Activated gamma-delta T cell treated with Interleukin-2 at 50 U/mL for 16 hours (primary cell): Measurements from ENCODE around the gene CBFB.

Source experiments
- DNase-seq: peaks from one replicate; pipeline ENCODE4 v3.0.0-alpha.2; 2020

CBFB gene

DNA sequence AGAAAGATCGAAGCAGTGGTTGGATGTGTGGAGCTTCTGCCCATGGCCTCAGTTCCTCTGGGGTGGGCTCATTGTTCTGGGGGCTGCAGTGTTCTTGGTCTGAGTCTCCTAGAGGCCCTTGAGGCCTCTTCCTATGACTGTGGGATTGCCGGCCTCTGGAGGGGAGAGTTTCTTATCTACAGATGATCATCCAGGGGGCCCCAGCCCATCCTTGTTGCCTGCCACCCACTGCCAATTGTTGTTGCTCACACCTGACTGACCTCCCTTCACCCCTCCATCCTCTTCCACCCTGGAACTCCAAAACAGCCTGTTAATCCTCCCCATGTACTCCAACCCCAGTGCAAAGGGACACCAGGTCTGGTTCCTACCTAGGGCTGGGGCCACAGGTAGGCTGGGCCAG lies 116.0 kb downstream of the CBFB start:
- no peak for DNase-seq

DNA sequence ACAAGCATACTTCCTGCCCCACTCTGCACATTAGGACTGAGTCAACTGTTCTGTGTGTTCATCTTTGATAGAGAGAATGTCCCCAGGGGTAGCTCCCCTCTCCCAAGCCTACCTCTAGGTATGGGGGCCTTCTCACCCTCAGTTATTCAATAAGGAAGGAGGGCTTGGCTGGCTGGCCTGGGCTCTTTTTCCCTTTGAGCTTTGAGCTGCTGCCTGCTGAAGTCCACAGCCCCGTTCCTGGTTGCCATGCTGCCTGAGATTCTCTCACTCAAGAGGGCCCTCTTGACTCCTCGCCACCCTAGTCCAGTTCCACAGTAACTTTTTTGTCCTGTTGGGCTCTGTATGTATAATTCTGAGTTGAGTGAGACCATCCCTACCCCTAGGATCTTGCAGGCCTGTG lies 116.8 kb downstream of the CBFB start:
- no peak for DNase-seq

DNA sequence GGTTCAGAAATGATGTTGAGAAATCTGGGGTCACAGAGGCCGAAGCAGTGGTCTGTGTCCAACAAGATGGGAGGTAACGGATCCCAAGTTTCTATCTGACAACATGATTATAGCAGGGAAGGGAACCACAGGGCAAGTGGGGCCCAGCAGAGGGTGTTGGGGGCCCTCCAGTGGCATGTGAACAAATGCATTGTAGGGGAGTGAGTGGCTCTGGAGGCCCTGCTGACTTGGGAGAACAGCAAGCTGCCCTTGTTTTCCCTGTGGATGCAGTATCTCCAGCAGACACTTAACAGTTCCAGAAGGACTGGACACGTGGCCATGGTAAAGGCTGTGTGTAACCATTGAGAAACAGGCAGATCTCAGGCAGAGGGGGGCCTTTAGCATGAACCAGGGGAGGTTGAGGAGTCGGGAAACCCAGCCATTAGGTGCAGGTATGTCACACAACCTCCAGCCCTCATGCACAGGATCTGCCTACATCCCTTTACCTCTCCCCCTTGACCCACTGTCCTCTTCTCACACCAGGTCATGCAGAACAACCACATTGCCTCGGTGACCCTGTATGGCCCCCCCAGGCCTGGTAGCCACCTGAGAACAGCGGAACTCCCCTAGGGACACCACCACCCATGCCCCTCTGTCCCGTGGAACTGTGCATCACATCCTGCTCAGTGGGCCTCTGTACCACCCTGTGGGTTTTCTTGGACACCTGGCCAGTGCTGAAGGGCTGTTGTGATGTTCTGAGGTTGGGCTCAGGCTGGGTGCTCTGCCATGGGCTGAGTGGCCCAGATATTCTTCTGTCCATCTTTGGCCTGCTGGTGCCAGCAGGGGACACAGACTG lies 117.8 kb downstream of the CBFB start:
- DNase-seq, result no peak

DNA sequence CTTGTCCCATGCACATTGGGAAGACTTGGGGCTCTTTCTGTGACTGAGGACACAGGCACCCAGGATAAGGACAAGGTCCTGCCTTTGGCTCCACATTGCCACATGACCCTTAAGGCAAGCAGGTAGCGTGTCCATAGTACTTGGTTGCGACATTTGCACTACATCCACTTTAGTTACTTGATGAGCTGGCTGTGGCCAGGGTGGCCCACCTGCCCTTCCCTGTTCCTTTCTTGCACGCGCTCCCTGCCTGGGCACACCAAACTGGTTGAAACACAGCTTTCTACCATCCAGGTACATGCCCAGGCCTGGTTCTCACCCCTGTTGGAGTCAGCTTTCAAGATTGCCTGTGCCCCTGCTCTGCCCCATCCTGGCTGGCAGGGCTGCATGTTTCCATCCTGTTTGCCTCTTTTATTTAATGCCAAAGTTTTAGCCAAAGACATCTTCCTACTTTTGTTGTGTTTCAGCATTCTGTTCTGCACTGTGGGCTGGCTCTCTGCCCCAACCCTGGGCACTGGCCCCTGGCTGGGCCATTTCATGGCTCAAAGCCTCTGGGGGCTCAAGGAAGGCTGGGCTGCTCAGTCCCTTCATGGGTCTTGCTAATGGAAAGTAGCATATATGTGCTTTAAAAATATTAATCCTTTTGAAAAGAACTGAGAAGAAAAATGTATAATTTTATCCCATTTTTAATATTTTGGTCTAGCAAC lies 118.6 kb downstream of the CBFB start:
- DNase-seq, result no peak

DNA sequence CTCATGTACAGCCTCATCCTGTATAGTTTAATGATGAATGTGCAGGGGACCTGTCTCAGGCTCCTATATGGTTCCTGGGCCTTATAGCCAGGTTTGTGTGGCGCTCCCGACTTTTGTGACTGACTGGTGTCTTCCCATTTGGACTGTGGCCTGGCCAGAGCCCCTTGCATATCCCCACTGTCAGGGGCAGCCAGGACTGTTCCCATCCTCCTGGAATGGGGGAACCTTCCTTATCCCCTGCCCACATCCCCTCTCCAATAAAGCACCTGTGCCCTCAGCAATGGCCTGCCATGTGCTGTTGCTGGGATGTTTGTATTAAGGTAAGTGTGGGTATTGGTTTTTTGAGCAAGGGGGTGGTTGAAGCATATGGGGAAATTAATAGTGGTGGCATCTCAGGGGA lies 119.3 kb downstream of the CBFB start:
- no peak for DNase-seq

DNA sequence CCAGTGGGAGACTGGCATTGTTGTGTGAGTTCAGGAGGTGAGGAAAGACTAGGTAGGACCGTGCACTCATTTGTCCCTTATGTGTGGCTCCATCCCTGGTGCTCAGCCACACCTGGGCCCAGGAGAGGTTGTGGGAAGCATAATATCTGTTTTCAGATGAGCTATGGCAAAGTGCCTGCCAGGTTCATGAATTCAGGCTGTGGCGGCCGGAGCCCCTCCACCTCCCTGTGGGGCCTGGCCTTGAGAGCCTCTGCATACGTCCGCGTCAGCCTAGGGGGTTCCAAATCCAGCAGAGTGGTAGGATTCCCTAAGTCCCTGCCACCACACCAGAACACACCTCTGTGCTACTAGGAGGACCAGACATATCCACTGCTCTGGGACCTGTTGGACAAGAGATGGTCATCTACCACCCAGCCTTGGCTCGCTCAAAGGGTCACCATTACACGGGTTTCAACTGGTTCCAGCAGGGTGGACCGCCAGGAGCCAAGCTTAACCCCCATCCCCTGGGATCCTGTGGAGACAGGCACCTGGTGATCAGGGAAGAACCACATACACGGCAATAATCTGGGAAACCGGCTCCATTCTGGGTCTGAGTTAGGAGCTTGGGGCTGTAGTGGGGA lies 119.8 kb downstream of the CBFB start:
- DNase-seq, result no peak

DNA sequence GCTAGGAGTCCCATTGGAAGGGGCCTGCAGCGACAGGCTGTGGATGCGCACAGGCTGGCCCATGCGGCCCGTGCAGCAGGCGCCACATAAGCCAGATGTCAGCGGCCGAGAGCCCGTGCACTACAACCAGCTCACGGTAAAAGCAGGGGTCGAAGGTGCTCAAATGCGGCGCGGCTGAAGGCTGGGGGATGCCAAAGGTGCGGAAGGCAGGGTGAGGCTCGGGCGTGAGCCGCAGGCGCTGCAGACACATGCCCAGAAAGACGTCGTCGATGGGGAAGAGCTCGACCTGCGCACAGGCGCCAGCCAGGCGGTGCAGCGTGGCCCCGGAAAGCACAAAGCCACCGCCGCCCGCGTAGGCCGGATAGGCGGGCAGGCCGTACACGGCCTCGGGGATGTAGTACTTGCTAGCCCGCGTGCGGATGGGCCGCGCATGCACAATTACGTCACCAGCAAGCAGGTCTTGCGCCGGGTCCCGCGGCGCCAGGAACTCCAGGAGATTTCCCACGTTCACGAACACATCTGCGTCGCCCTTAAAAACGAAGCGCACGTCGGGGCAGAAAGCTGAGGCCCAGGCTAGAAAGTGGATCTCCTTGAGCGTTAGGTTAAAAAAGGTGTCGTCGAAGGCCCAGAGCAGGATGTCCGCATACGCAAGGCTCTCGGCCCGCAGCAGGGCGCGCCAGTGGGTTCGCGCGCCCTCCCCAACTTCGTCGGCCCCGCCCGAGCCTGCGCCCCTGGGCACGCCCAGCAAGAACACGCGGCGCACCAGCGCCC lies 120.5 kb downstream of the CBFB start:
- no peak for DNase-seq

DNA sequence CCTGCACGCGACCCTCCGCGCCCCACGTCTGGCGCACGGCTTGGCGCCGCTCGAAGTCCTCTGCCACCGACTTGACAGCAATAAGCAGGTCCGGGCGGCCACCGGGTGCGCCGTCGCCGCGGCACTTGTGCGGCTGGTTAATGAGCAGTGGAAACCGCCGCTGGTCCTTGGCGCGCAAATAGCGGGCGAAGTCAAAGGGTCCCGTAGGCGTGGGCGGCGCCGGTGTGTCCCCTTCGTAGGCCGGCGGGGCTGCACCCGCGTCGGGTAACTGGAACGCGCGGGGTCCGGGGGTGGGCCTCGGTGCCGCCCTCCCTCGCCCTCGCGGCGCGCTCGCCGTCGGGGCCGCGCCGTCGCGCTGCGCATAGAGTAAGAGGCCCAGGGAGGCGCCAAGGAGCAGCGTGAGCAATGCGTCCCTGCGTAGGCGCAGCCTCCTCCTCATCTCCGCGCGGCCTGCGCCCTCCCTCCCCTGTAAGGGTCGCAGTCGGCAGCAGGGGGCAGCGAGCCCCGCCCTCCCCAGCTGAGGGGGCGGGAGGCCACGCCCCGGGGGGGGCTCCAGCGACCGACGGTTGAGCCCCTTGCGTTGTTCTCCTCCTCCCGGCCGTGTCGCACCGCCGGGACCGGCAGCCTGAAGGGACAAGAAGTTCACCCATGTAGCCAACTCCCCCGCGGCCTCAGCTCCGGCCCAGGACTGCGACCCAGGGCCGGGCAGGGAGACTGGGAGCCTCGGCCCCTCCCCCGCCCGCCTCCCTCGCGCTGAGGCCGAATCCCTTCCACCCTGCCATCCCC lies 121.3 kb downstream of the CBFB start:
- no peak for DNase-seq
